K562 (cell line): Measurements from ENCODE around the gene BTAF1. TPM values are rescaled to one million over a fixed set of nuclear protein-coding genes. Genes with fewer than 3 reads are reported as not detected.

Experiments used
- ATF1 ChIP-seq, 2 experiments: fragments of 450-650 bp in 1 of 2; IDR thresholded peaks; 2 replicates each; pipeline ENCODE4 v1.6.1; 2016; ENCODE audit warnings: missing compliant biosample characterization in 1 of 2, missing genetic modification characterization in 1 of 2
- BCOR ChIP-seq: fragments of 450-650 bp; IDR thresholded peaks from 2 replicates; pipeline ENCODE4 v1.6.1; 2016
- DNMT1 ChIP-seq: fragments of 450-650 bp; IDR thresholded peaks from 2 replicates; pipeline ENCODE4 v1.6.1; 2016; ENCODE audit warnings: antibody characterized with exemption, mild to moderate bottlenecking
- HCFC1 ChIP-seq: IDR thresholded peaks from 2 replicates; pipeline ENCODE4 v1.6.1; 2012; ENCODE audit warnings: low read depth, low read length, improper control_type of control experiment
- PCBP1 ChIP-seq: fragments of 200-400 bp; formaldehyde crosslinking; IDR thresholded peaks from 2 replicates; pipeline ENCODE4 v1.6.1; 2018; ENCODE audit warnings: mild to moderate bottlenecking, low read depth, low read length; ENCODE audit not compliant: poor library complexity, severe bottlenecking
- PML ChIP-seq: IDR thresholded peaks from 2 replicates; pipeline ENCODE4 v1.6.1; 2012; ENCODE audit warnings: low read length, inconsistent platforms
- SETDB1 ChIP-seq: IDR thresholded peaks from one replicate; pipeline ENCODE4 v1.6.1; 2012; ENCODE audit warnings: low read length, control low read depth, inconsistent platforms
- SMARCA4 ChIP-seq: fragments of 450-650 bp; IDR thresholded peaks from 2 replicates; pipeline ENCODE4 v1.6.1; 2016
- TAF1 ChIP-seq: IDR thresholded peaks from 2 replicates; pipeline ENCODE4 v1.6.1; 2011; ENCODE audit warnings: mild to moderate bottlenecking, low read length, moderate library complexity; ENCODE audit not compliant: insufficient read depth, control insufficient read depth, severe bottlenecking; ENCODE audit errors: extremely low read depth
- TGIF2 ChIP-seq: sonication (generic); formaldehyde crosslinking; IDR thresholded peaks from 2 replicates; pipeline ENCODE4 v1.8.1; 2022; ENCODE audit warnings: mild to moderate bottlenecking, missing genetic modification reagents, moderate library complexity
- U2AF1 ChIP-seq: fragments of 200-400 bp; formaldehyde crosslinking; optimal IDR thresholded peaks from 2 replicates; pipeline ENCODE3; 2017; ENCODE audit warnings: mild to moderate bottlenecking, low read depth, low read length, moderate library complexity
- ZNF124 ChIP-seq: sonication (generic); formaldehyde crosslinking; IDR thresholded peaks from 2 replicates; pipeline ENCODE4 v1.8.1; 2022; ENCODE audit warnings: missing genetic modification reagents
- ZNF354B ChIP-seq: fragments of 250-450 bp; sonication (Bioruptor Pico); IDR thresholded peaks from 2 replicates; pipeline ENCODE4 v1.4.0; 2020
- polyA plus RNA-seq, 8 experiments: library from polyadenylated mRNA; depleted of rRNA in 4 of 8; stranded (reverse) in 5 of 8; unstranded in 3 of 8; fragments of >200 nt; fragmentation: Nextera tagmentation in 2 of 8; fragmentation: Illumina TruSeq in 1 of 8; extraction: Ambion mirVana in 2 of 8; extraction: Trizol in 1 of 8; gene quantifications; 2 replicates each; pipeline versions ENCODE4 v1.2.1 to v1.2.3, GENCODE V29; 2011 to 2014; ENCODE audit warnings: inconsistent platforms in 1 of 8, missing spikeins in 1 of 8
- total RNA-seq, 7 experiments: library from RNA; depleted of rRNA in 6 of 7; stranded (reverse); fragments of >200 nt in 6 of 7; fragmentation: Illumina TruSeq in 2 of 7; extraction: Trizol in 2 of 7; gene quantifications; 2 replicates each; pipeline versions ENCODE4 v1.2.1 to v1.2.3, GENCODE V29; 2011 to 2021; ENCODE audit warnings: low replicate concordance in 1 of 7
- TF ChIP-seq, protein P1 (sequence below): fragments of 450-650 bp; IDR thresholded peaks from 2 replicates; pipeline ENCODE4 v1.6.1; 2014; ENCODE audit warnings: low read depth, mild to moderate bottlenecking, moderate library complexity, borderline replicate concordance
- TF ChIP-seq, protein P2 (sequence below): sonication (generic); formaldehyde crosslinking; IDR thresholded peaks from 2 replicates; pipeline ENCODE4 v1.8.0; 2023; ENCODE audit warnings: mild to moderate bottlenecking, missing genetic modification reagents

Gene BTAF1
- total and polyA plus RNA-seq, 9 of the 15 experiments (the other 6 are each of a cell fraction or from before 2014, with no cell fraction given) = 6.6 to 70.7 (median 30.5) TPM

DNA sequence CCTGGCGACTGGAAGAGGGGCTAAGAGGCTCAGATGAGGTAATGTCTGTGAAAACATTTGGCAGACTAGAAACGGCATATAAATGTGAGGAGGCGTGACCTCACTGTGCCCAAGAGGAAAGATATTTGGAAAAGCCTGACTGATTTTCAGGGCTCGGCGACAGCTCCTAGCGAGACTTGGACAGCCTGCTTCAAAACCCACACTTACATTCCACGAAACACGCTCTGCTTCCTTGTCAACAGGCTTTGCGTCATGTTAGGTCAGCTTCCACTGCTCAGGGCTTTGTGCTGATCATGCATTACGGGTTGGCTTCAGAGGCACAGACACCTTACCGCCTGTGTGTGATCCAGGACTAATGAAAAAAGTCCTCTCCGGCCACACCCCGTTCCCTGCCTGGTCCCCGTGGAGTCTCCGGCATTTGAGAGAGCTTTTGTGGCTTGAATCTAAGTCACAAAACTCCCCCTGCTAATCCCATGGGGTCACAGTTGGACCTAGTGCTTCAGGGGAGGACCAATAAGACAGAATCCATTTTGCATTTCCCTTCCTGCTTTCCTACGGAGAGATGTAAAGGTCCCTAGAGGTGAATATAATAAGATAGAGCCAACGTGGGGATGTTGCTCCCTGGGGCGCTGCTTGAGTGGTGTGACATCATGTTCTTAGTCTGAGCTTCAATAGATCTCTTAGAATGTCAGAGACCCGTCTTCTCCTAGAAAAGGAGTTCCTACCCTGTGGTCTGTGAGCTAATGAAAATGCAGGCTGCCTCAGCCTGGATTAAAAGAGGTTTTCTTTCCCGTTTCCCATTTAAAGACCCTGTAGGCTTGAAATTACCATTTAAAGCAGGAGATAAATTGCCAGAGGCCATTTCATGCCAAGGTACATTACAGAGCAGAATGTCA, 39.8 kb upstream of the BTAF1 start (continued):
- TF ChIP-seq BCOR (no peak), ATF1 (CRISPR knock-in tag; IDR thresholded peaks at IDR 0.05) (no peak), ATF1 (tag; IDR thresholded peaks at IDR 0.05) (no peak), TAF1 (no peak), HCFC1 (no peak), SMARCA4 (no peak), DNMT1 (no peak), TGIF2 (CRISPR knock-in tag) (no peak), ZNF124 (CRISPR knock-in tag) (no peak), U2AF1 (no peak), PCBP1 (no peak), SETDB1 (no peak), ZNF354B (CRISPR knock-in tag) (no peak), PML (no peak)
- TF ChIP-seq, protein P1, sequence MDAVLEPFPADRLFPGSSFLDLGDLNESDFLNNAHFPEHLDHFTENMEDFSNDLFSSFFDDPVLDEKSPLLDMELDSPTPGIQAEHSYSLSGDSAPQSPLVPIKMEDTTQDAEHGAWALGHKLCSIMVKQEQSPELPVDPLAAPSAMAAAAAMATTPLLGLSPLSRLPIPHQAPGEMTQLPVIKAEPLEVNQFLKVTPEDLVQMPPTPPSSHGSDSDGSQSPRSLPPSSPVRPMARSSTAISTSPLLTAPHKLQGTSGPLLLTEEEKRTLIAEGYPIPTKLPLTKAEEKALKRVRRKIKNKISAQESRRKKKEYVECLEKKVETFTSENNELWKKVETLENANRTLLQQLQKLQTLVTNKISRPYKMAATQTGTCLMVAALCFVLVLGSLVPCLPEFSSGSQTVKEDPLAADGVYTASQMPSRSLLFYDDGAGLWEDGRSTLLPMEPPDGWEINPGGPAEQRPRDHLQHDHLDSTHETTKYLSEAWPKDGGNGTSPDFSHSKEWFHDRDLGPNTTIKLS = no peak
- TF ChIP-seq, protein P2, sequence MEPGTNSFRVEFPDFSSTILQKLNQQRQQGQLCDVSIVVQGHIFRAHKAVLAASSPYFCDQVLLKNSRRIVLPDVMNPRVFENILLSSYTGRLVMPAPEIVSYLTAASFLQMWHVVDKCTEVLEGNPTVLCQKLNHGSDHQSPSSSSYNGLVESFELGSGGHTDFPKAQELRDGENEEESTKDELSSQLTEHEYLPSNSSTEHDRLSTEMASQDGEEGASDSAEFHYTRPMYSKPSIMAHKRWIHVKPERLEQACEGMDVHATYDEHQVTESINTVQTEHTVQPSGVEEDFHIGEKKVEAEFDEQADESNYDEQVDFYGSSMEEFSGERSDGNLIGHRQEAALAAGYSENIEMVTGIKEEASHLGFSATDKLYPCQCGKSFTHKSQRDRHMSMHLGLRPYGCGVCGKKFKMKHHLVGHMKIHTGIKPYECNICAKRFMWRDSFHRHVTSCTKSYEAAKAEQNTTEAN (CRISPR knock-in tag) = no peak
